Lung (tissue), 12 donors: ENCODE data around the gene INF2. TPM values are rescaled to one million over a fixed set of nuclear protein-coding genes. Genes with fewer than 3 reads are reported as not detected.
A peak's percentile ranks its signal among the peaks of the same experiment; 100 is the strongest.
"Not testable (repeated sequence)": the region's sequence is repeated elsewhere in the genome, so short reads cannot be mapped to it uniquely, and the experiment has no call there.

Experiments
- ATAC-seq: fragments of 200-7000 bp; cut with Tn5 transposase; one replicate; pipeline ENCODE4 v1.9.1; 2020; ENCODE audit warnings: moderate number of reproducible peaks; ENCODE audit not compliant: insufficient read depth, low FRiP score
- DNase-seq, 3 donors: peaks; one replicate each; pipeline ENCODE4 v3.0.0-alpha.2; 2013 to 2017
- H3K27ac ChIP-seq, 2 donors: one replicate each; pipeline ENCODE4 v1.5.1; 2013; ENCODE audit warnings: mild to moderate bottlenecking in 2 of 2, moderate library complexity in 2 of 2, control low read depth in 1 of 2, inconsistent platforms in 1 of 2, low read depth in 1 of 2, low read length in 1 of 2
- H3K27me3 ChIP-seq, 3 donors: one replicate each; pipeline ENCODE4 v1.5.1; 2013; ENCODE audit warnings: low read length in 2 of 3; ENCODE audit not compliant: control insufficient read depth in 3 of 3, insufficient read depth in 3 of 3
- H3K36me3 ChIP-seq, 4 donors: one replicate each; pipeline ENCODE4 v1.5.1; 2013; ENCODE audit warnings: low read length in 4 of 4, mild to moderate bottlenecking in 1 of 4, moderate library complexity in 1 of 4; ENCODE audit not compliant: control insufficient read depth in 4 of 4, insufficient read depth in 4 of 4
- H3K4me1 ChIP-seq, 5 donors: one replicate each; pipeline ENCODE4 v1.5.1; 2013; ENCODE audit warnings: low read length in 5 of 5, mild to moderate bottlenecking in 2 of 5, moderate library complexity in 1 of 5; ENCODE audit not compliant: control insufficient read depth in 5 of 5, insufficient read depth in 5 of 5
- H3K4me3 ChIP-seq: one replicate; pipeline ENCODE4 v1.5.1; 2013; ENCODE audit warnings: mild to moderate bottlenecking, control low read depth, moderate library complexity
- H3K9ac ChIP-seq, 2 donors: one replicate each; pipeline ENCODE4 v1.5.1; 2013; ENCODE audit warnings: low read length in 2 of 2, control low read depth in 1 of 2; ENCODE audit not compliant: insufficient read depth in 1 of 2
- H3K9me3 ChIP-seq, 4 donors: one replicate each; pipeline ENCODE4 v1.5.1; 2013; ENCODE audit warnings: low read length in 3 of 4, mild to moderate bottlenecking in 1 of 4, moderate library complexity in 1 of 4; ENCODE audit not compliant: control insufficient read depth in 4 of 4, insufficient read depth in 3 of 4
- CTCF ChIP-seq: IDR thresholded peaks from 2 replicates; pipeline ENCODE4 v1.5.1; 2012; ENCODE audit warnings: mild to moderate bottlenecking; ENCODE audit errors: control extremely low read depth, extremely low read depth
- WGBS, 2 donors: extraction: QIAGEN DNeasy Blood & Tissue Kit; methylation state at CpG; one replicate each; pipeline ENCODE4 v1.1.7; 2013; 5-methylcytosine and 5-hydroxymethylcytosine counted together
- polyA plus RNA-seq, 2 donors: library from polyadenylated mRNA; stranded (reverse); fragments of 200-250 nt; gene quantifications; one replicate each; pipeline ENCODE4 v1.2.1, GENCODE V29; 2013
- total RNA-seq, 2 donors: library from RNA; depleted of rRNA in 1 of 2; stranded (reverse); fragments of >200 nt in 1 of 2; gene quantifications; one replicate each; pipeline ENCODE4 v1.2.1, GENCODE V29; 2014 to 2021
- donor health status: control.
- donor health status: control.
- donor health status: Bipolar disorder and iron deficiency.
- donor health status: healthy.
- donor health status: DM: yes; HTN: yes; CAD: no.

INF2 gene
- total and polyA plus RNA-seq, 4 donors = 46.1 to 119 (median 78.4) TPM

- H3K9ac ChIP-seq = no peak overlapping the region
- H3K9me3 ChIP-seq = peaks cover 0 to 5% (median 0%) of the 10 kb centered on the region in 4 donors
- H3K4me1 ChIP-seq = peaks cover 0 to 7% (median 6%) of the 10 kb centered on the region in 5 donors
- ATAC-seq = no peak
- TF ChIP-seq CTCF = no peak
- no peak overlapping the region for H3K27ac ChIP-seq
- H3K36me3 ChIP-seq = no peaks in the 10 kb centered on the region
- 88 to 95% methylated on average over 10 of the region's 10 CpGs for WGBS, 2 donors
- no peaks in the 10 kb centered on the region for H3K27me3 ChIP-seq
- H3K4me3 ChIP-seq = no peak overlapping the region
- DNase-seq = no peak
These were observed 24.8 kb upstream of the INF2 start for GRCh38 chr14:104664588-104664987.

GRCh38 chr14:104665114-104665656, 24.2 kb upstream of the INF2 start:
- TF ChIP-seq CTCF = no peak
- Histone ChIP-seq H3K4me3 (no peak overlapping the region), H3K27ac (no peak overlapping the region), H3K36me3 (no peaks in the 10 kb centered on the region), H3K4me1 (peaks cover 0 to 7% (median 6%) of the 10 kb centered on the region in 5 donors), H3K27me3 (no peaks in the 10 kb centered on the region), H3K9ac (no peak overlapping the region), H3K9me3 (peaks cover 0 to 5% (median 0%) of the 10 kb centered on the region in 4 donors)
- peak in 2 of 3 donors; percentile 54 to 63 for DNase-seq
- WGBS, 2 donors = 22 to 26% methylated on average over 2 of the region's 2 CpGs
- ATAC-seq = no peak

GRCh38 chr14:104665657-104666522, 23.5 kb upstream of the INF2 start:
- Histone ChIP-seq H3K27me3 (no peaks in the 10 kb centered on the region), H3K36me3 (no peaks in the 10 kb centered on the region), H3K9ac (no peak overlapping the region), H3K4me1 (peaks cover 0 to 7% (median 6%) of the 10 kb centered on the region in 5 donors), H3K9me3 (peaks cover 0 to 5% (median 0%) of the 10 kb centered on the region in 4 donors), H3K4me3 (no peak overlapping the region), H3K27ac (peak overlapping the region in 1 of 2 donors; percentile 58)
- 50 to 51% methylated on average over 27 of the region's 27 CpGs for WGBS, 2 donors
- peak; percentile 26 for TF ChIP-seq CTCF
- peak; percentile 80 for ATAC-seq
- DNase-seq = peak in 2 of 3 donors; percentile 46 to 54

- not testable (repeated sequence) for DNase-seq, H3K4me3 ChIP-seq, H3K4me1 ChIP-seq, H3K36me3 ChIP-seq, H3K27me3 ChIP-seq, ATAC-seq, H3K27ac ChIP-seq, H3K9ac ChIP-seq, H3K9me3 ChIP-seq
- 91 to 94% methylated on average over 7 of the region's 7 CpGs for WGBS, 2 donors
These were observed 22.9 kb upstream of the INF2 start for GRCh38 chr14:104666523-104666895.
